Breast epithelium (tissue), 3 donors: Measurements from ENCODE around the gene CMTM8.

Source experiments
- POLR2A ChIP-seq: fragments of 450-650 bp; IDR thresholded peaks from one replicate; pipeline ENCODE4 v1.6.1; 2016; ENCODE audit warnings: antibody characterized with exemption, mild to moderate bottlenecking, moderate library complexity
- TF ChIP-seq, protein P1 (sequence below), 3 donors: fragments of 450-650 bp; IDR thresholded peaks; one replicate each; pipeline ENCODE4 v1.5.1; 2016 to 2017; ENCODE audit warnings: antibody characterized with exemption in 3 of 3, mild to moderate bottlenecking in 3 of 3, moderate library complexity in 3 of 3

DNA sequence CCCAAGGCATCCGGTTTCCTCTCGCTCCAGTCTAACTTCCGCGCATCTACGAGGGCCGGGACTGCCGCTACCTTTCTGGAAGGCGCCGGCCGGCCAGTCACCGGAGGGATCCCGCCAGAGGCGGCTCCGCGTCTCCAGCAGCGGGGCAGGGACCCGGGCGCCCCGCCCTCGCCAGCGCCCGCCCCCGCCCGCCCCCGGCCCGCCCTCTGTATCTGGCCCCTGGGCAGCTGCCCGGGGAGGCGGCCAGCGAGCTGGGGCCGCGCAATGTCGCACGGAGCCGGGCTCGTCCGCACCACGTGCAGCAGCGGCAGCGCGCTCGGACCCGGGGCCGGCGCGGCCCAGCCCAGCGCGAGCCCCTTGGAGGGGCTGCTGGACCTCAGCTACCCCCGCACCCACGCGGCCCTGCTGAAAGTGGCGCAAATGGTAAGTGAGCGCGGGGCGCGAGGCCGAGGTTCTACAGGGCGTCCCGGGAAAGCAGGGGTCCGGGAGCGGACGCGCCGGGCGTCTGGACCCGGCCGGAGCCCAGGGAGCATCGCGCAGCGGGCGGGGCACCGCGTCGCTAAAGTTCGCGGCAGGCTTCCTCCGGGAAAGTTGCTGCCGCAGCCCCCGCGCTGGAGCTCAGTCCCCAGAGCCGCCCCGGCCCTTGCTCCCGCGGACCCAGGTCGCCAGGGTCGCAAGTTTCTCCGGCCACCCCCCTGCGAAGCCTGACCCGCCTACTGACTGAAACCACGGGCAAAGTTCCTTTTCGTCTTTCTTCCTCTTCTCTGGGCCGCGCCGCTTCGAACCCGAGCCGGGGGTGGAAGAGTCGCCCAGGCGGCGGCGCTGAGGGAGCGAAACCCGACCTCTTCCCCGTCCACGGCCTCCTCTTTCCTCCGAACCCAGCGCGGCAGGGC lies 153.4 kb downstream of the CMTM8 start, which contains the start of gene CMTM7:
- TF ChIP-seq, protein P1, sequence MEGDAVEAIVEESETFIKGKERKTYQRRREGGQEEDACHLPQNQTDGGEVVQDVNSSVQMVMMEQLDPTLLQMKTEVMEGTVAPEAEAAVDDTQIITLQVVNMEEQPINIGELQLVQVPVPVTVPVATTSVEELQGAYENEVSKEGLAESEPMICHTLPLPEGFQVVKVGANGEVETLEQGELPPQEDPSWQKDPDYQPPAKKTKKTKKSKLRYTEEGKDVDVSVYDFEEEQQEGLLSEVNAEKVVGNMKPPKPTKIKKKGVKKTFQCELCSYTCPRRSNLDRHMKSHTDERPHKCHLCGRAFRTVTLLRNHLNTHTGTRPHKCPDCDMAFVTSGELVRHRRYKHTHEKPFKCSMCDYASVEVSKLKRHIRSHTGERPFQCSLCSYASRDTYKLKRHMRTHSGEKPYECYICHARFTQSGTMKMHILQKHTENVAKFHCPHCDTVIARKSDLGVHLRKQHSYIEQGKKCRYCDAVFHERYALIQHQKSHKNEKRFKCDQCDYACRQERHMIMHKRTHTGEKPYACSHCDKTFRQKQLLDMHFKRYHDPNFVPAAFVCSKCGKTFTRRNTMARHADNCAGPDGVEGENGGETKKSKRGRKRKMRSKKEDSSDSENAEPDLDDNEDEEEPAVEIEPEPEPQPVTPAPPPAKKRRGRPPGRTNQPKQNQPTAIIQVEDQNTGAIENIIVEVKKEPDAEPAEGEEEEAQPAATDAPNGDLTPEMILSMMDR (IDR thresholded peaks at IDR 0.05), result no peak
- no peak for TF ChIP-seq POLR2A
